HG03060 (cell line): Measurements from ENCODE around the gene KCTD15.
"Not testable (repeated sequence)": the region's sequence is repeated elsewhere in the genome, so short reads cannot be mapped to it uniquely, and the experiment has no call there.

Experiments
- ATAC-seq: cut with Tn5 transposase; IDR thresholded peaks from one replicate; pipeline ENCODE4 v1.9.1; 2021; ENCODE audit warnings: low read depth, moderate number of reproducible peaks; ENCODE audit not compliant: unreplicated experiment

KCTD15 gene

DNA sequence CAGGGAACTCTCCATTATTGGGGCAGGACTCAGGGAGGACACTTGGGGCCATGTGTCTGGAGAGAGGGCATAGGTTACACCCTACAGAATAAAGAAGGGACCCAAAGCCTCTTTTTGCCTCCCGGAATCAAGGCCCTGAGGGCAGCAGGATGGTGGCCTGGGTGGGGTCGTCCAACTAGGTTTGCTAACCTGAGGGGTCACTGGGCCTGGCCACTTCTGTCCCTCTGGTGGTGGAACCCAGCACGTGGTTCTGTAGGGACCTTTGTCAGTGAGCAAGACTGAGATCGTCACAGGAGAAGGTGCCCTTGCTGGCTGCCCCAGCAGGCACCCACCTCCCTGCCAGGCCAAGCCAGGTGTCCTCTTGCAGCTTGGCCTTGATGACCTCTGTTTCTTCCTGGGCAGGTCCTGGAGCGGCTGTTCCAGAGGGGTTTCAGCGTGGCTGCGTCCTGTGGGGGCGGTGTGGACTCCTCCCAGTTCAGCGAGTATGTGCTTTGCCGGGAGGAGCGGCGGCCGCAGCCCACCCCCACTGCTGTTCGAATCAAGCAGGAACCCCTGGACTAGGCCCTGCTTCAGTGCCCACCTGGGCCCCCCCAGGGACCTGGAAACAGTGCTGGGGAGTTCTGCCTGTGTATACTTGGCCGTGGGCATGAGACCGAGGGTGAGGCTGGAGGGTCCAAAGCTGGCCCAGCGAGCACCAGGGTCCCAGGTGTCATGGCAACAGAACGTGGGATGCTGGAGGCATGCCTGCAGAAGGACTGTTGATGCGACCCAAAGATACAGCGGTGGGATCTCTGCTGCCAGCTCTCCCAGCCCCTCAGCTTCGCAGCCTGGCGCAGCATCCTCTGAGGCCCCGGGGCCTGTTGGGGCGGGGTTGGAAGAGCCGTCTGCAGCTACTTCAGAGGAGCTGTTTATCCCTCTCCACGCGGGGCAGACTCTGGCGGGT is 16.0 kb downstream of the KCTD15 start:
- no peak for ATAC-seq

DNA sequence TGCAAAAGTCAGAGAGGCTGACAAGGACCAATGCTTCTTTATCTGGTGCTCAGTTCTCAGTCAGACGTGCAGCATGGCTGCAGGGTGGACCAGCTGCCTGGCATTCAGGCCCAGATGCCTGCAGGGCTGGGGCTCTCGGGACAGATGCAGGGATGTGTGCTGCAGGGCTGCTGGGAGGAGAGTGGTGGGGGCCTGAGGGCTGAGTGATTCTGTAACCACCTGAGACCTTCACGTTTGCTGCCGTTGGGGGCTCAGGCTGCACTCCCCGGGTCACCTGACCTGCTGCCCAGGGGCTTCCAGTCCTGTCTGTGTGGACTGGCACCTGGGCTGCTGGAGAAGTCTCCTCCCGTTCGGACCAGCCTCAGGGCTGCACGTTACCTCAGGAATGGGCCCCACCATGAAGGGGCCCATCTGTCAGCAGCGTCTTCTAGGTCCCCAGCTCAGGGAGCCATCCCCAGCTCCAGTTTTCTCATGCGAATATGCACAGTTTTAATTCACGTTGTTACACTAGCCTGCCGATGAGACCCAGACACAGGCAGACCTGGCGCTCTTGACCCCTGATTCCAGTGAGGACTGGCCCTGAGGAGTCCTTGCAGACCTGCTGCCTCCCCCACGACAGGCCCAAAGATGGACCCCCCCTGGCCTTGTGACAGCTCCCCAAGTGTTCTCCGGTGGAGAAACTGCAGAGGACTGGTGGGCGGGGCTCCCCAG is 16.9 kb downstream of the KCTD15 start:
- ATAC-seq, result no peak

- no peak for ATAC-seq
Observed at GRCh38 chr19:33814181-33815165, 17.8 kb downstream of the KCTD15 start.

DNA sequence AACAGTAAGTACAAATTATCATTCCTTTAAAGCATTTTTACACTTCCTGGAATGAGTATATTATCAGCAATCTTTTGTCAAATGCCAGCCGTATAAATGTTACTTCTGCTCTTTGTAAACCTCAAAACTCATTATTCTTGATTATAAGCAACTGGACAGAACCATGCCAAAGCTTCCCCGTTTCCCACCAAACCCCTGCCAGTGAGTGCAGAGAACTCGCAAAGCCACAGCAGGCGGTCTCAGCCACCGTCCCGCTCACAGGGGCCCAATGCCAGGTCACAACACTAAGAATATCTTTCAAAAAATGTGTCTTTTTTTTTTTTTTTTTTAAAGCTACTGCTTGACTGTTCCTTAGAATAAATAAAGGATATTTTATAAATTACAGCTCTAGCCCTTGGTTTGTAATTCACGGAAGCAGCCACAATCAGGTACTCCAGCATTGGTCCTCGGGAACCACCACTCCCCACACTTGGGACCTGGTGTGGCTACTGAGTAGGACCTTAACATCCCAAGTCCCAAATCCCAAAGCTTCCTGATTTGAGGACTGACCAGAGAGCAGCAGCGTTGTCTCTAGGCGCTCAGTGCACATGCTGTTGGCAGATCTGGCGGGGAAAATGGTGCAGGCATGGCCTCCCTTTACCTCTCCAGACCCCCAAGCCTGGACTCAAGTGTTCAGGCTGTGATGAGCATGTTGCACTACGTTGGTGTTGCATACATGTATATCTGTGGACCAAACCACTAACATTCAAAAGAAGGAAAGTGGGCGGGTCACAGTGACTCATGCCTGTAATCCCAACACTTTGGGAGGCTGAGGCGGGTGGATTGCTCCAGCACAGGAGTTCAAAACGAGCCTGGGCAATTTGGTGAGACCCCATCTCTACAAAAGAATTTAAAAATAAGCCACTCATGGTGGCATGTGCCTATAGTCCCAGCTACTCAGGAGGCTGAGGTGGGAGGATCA is 19.0 kb downstream of the KCTD15 start:
- no peak for ATAC-seq

DNA sequence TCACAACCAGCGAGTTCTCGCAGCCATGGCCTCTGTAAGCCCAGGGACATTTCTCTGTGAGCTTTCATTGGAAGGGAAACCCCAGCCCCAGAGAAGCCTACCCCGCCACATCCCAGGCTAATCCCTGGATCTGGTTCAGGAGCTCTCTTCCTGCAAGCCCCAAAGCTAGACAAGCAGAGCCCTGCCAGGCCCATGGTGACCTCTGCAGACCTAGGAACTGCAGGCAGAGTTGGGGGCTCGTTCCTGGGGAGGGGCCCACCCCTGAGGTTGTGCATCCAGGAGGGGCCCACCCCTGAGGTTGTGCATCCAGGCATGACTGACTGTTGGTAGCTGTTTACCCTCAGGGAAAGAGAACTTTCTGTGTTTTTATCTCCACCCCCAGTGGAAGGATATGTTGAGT is 21.7 kb downstream of the KCTD15 start:
- no peak for ATAC-seq

GRCh38 chr19:33819078-33819477 is 22.4 kb downstream of the KCTD15 start:
- ATAC-seq, result not testable (repeated sequence)

GRCh38 chr19:33819506-33819879 is 22.8 kb downstream of the KCTD15 start:
- no peak for ATAC-seq

- no peak for ATAC-seq
Observed at GRCh38 chr19:33819880-33820781, 23.5 kb downstream of the KCTD15 start.

DNA sequence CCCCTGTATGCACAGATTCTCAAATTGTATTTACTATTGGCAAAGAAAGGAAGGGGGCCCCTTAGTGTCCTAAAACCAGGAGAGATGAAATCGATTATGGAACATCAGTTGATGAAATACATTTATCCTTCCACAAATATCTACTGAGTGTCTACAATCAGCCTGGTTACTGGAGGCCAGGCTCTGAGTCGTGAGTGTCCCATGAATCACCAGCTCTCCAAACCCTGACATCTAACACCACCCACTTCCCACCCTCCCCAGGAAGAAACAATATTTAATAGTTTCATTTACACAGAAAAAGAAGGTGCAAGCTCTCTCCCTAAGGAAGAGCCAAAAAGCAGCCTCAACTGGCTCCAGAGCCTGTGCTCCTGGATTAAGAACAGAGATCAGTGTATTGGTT is 25.2 kb downstream of the KCTD15 start:
- ATAC-seq, result no peak

- ATAC-seq, result no peak
Observed at GRCh38 chr19:33823341-33823740, 26.7 kb downstream of the KCTD15 start.

DNA sequence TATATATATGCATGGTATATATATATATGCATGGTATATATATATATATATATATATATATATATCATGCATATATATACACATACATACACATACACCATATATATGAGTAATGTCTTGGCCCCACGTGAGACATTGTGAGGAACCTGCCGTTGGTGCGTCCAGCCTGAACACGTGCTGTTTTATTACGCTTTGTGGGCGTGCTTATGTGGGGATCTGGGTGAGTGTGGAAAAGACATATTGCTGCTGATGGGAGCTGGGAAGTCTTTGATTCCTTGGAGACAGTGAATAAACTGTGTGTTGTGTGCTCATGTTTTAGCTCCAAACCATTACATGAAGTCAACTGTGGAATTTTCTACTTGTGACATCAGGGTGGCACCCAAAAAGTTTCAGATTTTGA is 28.9 kb downstream of the KCTD15 start:
- ATAC-seq, result no peak

GRCh38 chr19:33826521-33826920 is 29.9 kb downstream of the KCTD15 start:
- ATAC-seq, result no peak

DNA sequence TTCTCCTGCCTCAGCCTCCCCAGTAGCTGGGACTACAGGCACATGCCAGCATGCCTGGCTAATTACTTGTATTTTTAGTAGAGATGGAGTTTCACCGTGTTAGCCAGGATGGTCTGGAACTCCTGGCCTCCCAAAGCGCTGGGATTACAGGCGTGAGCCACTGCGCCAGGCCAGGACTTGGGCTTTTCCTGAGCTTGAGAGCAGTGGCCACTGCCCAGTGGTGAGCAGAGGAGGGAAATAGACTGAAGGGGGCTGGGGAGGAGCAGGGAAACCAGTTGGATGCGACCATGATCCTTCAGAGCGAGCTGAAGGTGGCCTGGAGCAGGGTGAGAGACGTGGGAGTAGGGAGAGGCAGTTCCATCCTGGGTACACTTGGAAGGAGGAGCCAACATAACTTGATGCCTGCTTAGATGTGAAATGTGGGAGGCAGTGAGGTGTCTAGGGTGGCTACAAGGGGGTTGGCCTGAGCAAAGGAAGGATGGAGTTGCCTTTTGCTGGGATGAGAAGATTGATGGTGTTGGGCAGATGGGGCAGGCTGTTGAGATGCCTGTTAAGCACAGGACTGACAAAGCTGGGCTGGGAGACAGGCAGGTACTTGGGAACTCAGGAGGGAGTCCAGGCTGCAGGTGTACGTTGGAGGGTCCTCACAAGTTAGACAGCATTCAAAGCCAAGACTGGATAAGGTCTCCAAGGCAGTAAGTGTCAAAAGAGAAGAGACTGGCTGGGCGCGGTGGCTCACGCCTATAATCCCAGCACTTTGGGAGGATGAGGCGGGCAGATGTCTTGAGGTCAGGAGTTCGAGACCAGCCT is 31.8 kb downstream of the KCTD15 start:
- ATAC-seq, result no peak

DNA sequence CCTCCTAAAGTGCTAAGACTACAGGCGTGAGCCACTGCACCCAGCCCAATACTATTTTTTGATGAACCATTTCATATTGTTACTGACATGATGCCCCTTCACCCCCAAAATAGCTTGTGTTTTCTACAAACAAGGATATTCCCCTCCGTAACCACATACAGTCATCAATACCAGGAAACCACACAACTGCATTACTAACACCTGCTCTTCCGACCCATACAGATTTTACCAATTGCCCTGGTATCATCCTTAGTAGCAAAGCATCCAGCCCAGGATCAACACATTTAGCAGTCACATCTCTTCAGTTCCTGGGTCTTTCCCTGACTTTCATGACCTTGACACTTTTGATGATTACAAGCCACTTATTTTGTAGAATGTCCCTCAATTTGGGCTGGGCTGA is 33.6 kb downstream of the KCTD15 start:
- no peak for ATAC-seq

GRCh38 chr19:33831825-33832224 is 35.2 kb downstream of the KCTD15 start:
- no peak for ATAC-seq

GRCh38 chr19:33832633-33833032 is 36.0 kb downstream of the KCTD15 start:
- ATAC-seq, result no peak

DNA sequence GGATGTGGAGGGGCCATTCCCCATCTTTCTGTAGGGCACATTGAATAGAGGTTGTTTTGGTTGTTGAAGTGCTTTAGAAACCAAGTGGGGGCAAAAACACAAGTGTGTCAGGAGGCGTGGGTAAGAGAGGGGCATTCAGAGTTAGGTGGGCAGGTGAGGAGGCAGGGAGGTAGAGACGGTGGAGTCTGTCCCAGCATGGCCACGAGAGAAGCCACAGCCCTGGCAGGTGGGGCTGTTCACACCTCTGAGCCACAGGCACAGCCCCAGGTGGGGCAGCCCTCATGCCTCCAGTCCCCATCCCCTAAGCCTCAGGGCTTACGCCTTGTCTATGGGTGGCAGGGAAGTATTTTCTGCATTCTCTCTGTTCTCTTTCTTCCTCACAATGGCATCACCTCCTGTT is 43.7 kb downstream of the KCTD15 start:
- no peak for ATAC-seq

- no peak for ATAC-seq
Observed at GRCh38 chr19:33840783-33841182, 44.1 kb downstream of the KCTD15 start.
